Breast epithelium (tissue), 4 donors: Measurements from ENCODE around the gene JMJD1C. TPM values are rescaled to one million over a fixed set of nuclear protein-coding genes. Genes with fewer than 3 reads are reported as not detected.

Experiments
- DNase-seq, 2 donors: peaks; one replicate each; pipeline ENCODE4 v3.0.0-alpha.2; 2019; ENCODE audit warnings: low spot score in 2 of 2
- H3K27ac ChIP-seq, 2 donors: fragments of 200-600 bp; sonication (generic) in 1 of 2; one replicate each; pipeline ENCODE4 v1.5.1; 2016 to 2019; ENCODE audit warnings: mild to moderate bottlenecking in 1 of 2
- H3K27me3 ChIP-seq, 2 donors: fragments of 200-600 bp; sonication (generic) in 1 of 2; one replicate each; pipeline versions ENCODE4 v1.5.1 to v1.6.0; 2017 to 2019; ENCODE audit warnings: control low read depth in 1 of 2, mild to moderate bottlenecking in 1 of 2
- H3K36me3 ChIP-seq: fragments of 200-600 bp; one replicate; pipeline ENCODE4 v1.5.1; 2019
- H3K4me1 ChIP-seq, 2 donors: fragments of 200-600 bp; sonication (generic); one replicate each; pipeline ENCODE4 v1.5.1; 2016 to 2019; ENCODE audit warnings: control low read depth in 1 of 2
- H3K4me3 ChIP-seq, 3 donors: fragments of 200-600 bp; sonication (generic); 1 replicate in 2 of 3; 2 replicates in 1 of 3; pipeline ENCODE4 v1.5.1; 2016 to 2019; ENCODE audit warnings: mild to moderate bottlenecking in 3 of 3, moderate library complexity in 2 of 3
- H3K9me3 ChIP-seq, 2 donors: fragments of 200-600 bp; sonication (generic) in 1 of 2; one replicate each; pipeline ENCODE4 v1.5.1; 2016 to 2019; ENCODE audit warnings: control low read depth in 1 of 2
- CTCF ChIP-seq, 3 donors: fragments of 450-650 bp; IDR thresholded peaks; one replicate each; pipeline ENCODE4 v1.5.1; 2016 to 2017; ENCODE audit warnings: antibody characterized with exemption in 3 of 3, mild to moderate bottlenecking in 3 of 3, moderate library complexity in 3 of 3
- POLR2A ChIP-seq: fragments of 450-650 bp; IDR thresholded peaks from one replicate; pipeline ENCODE4 v1.6.1; 2016; ENCODE audit warnings: antibody characterized with exemption, mild to moderate bottlenecking, moderate library complexity
- POLR2AphosphoS5 ChIP-seq, 3 donors: sonication (generic); formaldehyde crosslinking; IDR thresholded peaks; one replicate each; pipeline ENCODE4 v1.6.1; 2017; ENCODE audit warnings: antibody characterized with exemption in 3 of 3
- intact Hi-C: fragments of 100-400 bp; cut with DNase I; formaldehyde crosslinking; loops from one replicate; pipeline ENCODE4 v1.15.1; 2023; ENCODE audit warnings: low total_unique reads
- total RNA-seq, 3 donors: library from RNA; depleted of rRNA; stranded (reverse); fragments of >200 nt; gene quantifications; one replicate each; pipeline ENCODE4 v1.1.0, GENCODE V29; 2016

Gene JMJD1C
- total RNA-seq, 3 donors from 2014 or later, result 134 to 327 (median 162) TPM

GRCh38 chr10:63192826-63193225, 273.0 kb downstream of the JMJD1C start:
- Histone ChIP-seq H3K27ac (no peak overlapping the region), H3K4me1 (no peaks in the 10 kb centered on the region), H3K4me3 (no peak overlapping the region), H3K9me3 (no peaks in the 10 kb centered on the region), H3K36me3 (peaks cover 4% of the 10 kb centered on the region), H3K27me3 (no peaks in the 10 kb centered on the region)
- TF ChIP-seq POLR2AphosphoS5 (IDR thresholded peaks at IDR 0.05) (no peak), POLR2A (no peak), CTCF (IDR thresholded peaks at IDR 0.05) (no peak)
- intact Hi-C loops, result no loop called here
- DNase-seq, result no peak

GRCh38 chr10:63175534-63175933, 290.2 kb downstream of the JMJD1C start:
- intact Hi-C loops, result no loop called here
- Histone ChIP-seq H3K9me3 (no peaks in the 10 kb centered on the region), H3K4me3 (no peak overlapping the region), H3K36me3 (peaks cover 11% of the 10 kb centered on the region), H3K4me1 (no peaks in the 10 kb centered on the region), H3K27ac (no peak overlapping the region), H3K27me3 (no peaks in the 10 kb centered on the region)
- TF ChIP-seq POLR2A (no peak), POLR2AphosphoS5 (IDR thresholded peaks at IDR 0.05) (no peak), CTCF (IDR thresholded peaks at IDR 0.05) (no peak)
- no peak for DNase-seq

GRCh38 chr10:63173468-63174232, 292.1 kb downstream of the JMJD1C start:
- H3K4me1 ChIP-seq, result no peaks in the 10 kb centered on the region
- DNase-seq, result no peak
- H3K27me3 ChIP-seq, result no peaks in the 10 kb centered on the region
- no peak overlapping the region for H3K27ac ChIP-seq
- H3K36me3 ChIP-seq, result peaks cover 11% of the 10 kb centered on the region
- intact Hi-C loops, result no loop called here
- no peak for TF ChIP-seq POLR2A
- TF ChIP-seq CTCF (IDR thresholded peaks at IDR 0.05), result no peak
- no peak for TF ChIP-seq POLR2AphosphoS5 (IDR thresholded peaks at IDR 0.05)
- no peaks in the 10 kb centered on the region for H3K9me3 ChIP-seq
- H3K4me3 ChIP-seq, result no peak overlapping the region

GRCh38 chr10:63171926-63172325, 293.9 kb downstream of the JMJD1C start:
- Histone ChIP-seq H3K27me3 (no peaks in the 10 kb centered on the region), H3K27ac (no peak overlapping the region), H3K4me3 (no peak overlapping the region), H3K4me1 (no peaks in the 10 kb centered on the region), H3K36me3 (no peaks in the 10 kb centered on the region), H3K9me3 (no peaks in the 10 kb centered on the region)
- TF ChIP-seq POLR2A (no peak), POLR2AphosphoS5 (IDR thresholded peaks at IDR 0.05) (no peak), CTCF (IDR thresholded peaks at IDR 0.05) (no peak)
- no peak for DNase-seq
- intact Hi-C loops, result no loop called here

- DNase-seq, result no peak
- no peak overlapping the region for H3K4me3 ChIP-seq
- H3K27ac ChIP-seq, result no peak overlapping the region
- H3K27me3 ChIP-seq, result no peaks in the 10 kb centered on the region
- no peak for TF ChIP-seq POLR2A
- no peak for TF ChIP-seq POLR2AphosphoS5 (IDR thresholded peaks at IDR 0.05)
- TF ChIP-seq CTCF (IDR thresholded peaks at IDR 0.05), result no peak
- H3K9me3 ChIP-seq, result no peaks in the 10 kb centered on the region
- H3K36me3 ChIP-seq, result no peaks in the 10 kb centered on the region
- intact Hi-C loops, result no loop called here
- H3K4me1 ChIP-seq, result no peaks in the 10 kb centered on the region
These were observed 294.4 kb downstream of the JMJD1C start for GRCh38 chr10:63171255-63171855.
